HCT116 (cell line): ENCODE measurements around the gene FBXO31. TPM values are rescaled to one million over a fixed set of nuclear protein-coding genes. Genes with fewer than 3 reads are reported as not detected.

ENCODE experiments used
- ATAC-seq: fragments of 200-7000 bp; cut with Tn5 transposase; 2 replicates; pipeline ENCODE4 v1.9.1; 2020; ENCODE audit warnings: mild to moderate bottlenecking, moderate library complexity
- BruUV-seq: library from RNA; stranded (reverse); fragments of 400-500 nt; replicated peaks from 2 replicates; lab custom pipeline; 2021; lab: Mats Ljungman, UMichigan
- CTCF ChIA-PET: fragments of 300-600 bp; sonication (Branson Sonifier 250); formaldehyde crosslinking; loops from one replicate; lab custom pipeline; 2021; ENCODE audit warnings: antibody characterized with exemption; lab: Charles Lee
- POLR2A ChIA-PET: fragments of 300-600, 350-600 bp; sonication (Branson Sonifier 250); formaldehyde crosslinking; loops from one replicate; lab custom pipeline; 2021; ENCODE audit warnings: antibody characterized with exemption; lab: Charles Lee
- RAD21 ChIA-PET, 2 experiments: fragments of 300-600 bp; sonication (Branson Sonifier 250); formaldehyde crosslinking; loops; one replicate each; lab custom pipeline; 2023; ENCODE audit warnings: low total read pairs in 2 of 2; ENCODE audit not compliant: uncharacterized antibody in 2 of 2, unreplicated experiment in 2 of 2, low non-redundant PET in 1 of 2; lab: Charles Lee
- DNase-seq: peaks from one replicate; pipeline ENCODE4 v3.0.0-alpha.2; 2010; ENCODE audit warnings: low read depth, low spot score
- H2AFZ ChIP-seq: fragments of 200-600 bp; shearing (Covaris generic), sonication (generic); 2 replicates; pipeline ENCODE4 v1.6.1; 2017; ENCODE audit warnings: low read depth, mixed run types, mixed read lengths, antibody characterized with exemption, low read length; ENCODE audit not compliant: poor library complexity, severe bottlenecking
- H3K27ac ChIP-seq: 2 replicates; pipeline ENCODE4 v1.5.1; 2012; ENCODE audit warnings: low read depth, low read length
- H3K27me3 ChIP-seq: fragments of 200-600 bp; sonication (generic); 2 replicates; pipeline ENCODE4 v1.6.1; 2016; ENCODE audit warnings: mixed run types, low read length, mixed read lengths; ENCODE audit not compliant: insufficient read depth
- H3K36me3 ChIP-seq, 2 experiments: fragments of 200-500 bp in 1 of 2; fragments of 200-600 bp in 1 of 2; sonication (Bioruptor generic) in 1 of 2; sonication (generic) in 1 of 2; 2 replicates each; pipeline versions ENCODE4 v1.5.1 to v1.6.1; 2014 to 2016; ENCODE audit warnings: low read length in 2 of 2, inconsistent platforms in 1 of 2, mixed read lengths in 1 of 2, mixed run types in 1 of 2; ENCODE audit not compliant: insufficient read depth in 2 of 2, control insufficient read depth in 1 of 2
- H3K4me1 ChIP-seq, 2 experiments: fragments of 200-600 bp in 1 of 2; sonication (generic) in 1 of 2; 2 replicates each; pipeline versions ENCODE4 v1.5.1 to v1.6.1; 2012 to 2017; ENCODE audit warnings: low read length in 2 of 2, inconsistent platforms in 1 of 2, mild to moderate bottlenecking in 1 of 2, mixed read lengths in 1 of 2, mixed run types in 1 of 2, moderate library complexity in 1 of 2; ENCODE audit not compliant: insufficient read depth in 2 of 2, control insufficient read depth in 1 of 2
- H3K4me2 ChIP-seq: fragments of 200-600 bp; sonication (generic); 2 replicates; pipeline ENCODE4 v1.6.1; 2017; ENCODE audit warnings: mixed run types, low read length, mixed read lengths
- H3K4me3 ChIP-seq, 2 experiments: fragments of 200-600 bp in 1 of 2; sonication (generic) in 1 of 2; replicated peaks in 1 of 2; 2 replicates each; pipeline ENCODE4 v1.5.1; 2011 to 2016; ENCODE audit warnings: low read length in 2 of 2, control low read depth in 1 of 2, low read depth in 1 of 2, mild to moderate bottlenecking in 1 of 2, mixed read lengths in 1 of 2, mixed run types in 1 of 2
- H3K79me2 ChIP-seq: fragments of 200-600 bp; sonication (generic); 2 replicates; pipeline ENCODE4 v1.6.1; 2017; ENCODE audit warnings: mild to moderate bottlenecking, mixed run types, low read length, moderate library complexity, mixed read lengths; ENCODE audit not compliant: insufficient read depth
- H3K9ac ChIP-seq: fragments of 200-600 bp; sonication (generic); 2 replicates; pipeline ENCODE4 v1.6.1; 2016; ENCODE audit warnings: low read length, mixed read lengths
- H3K9me2 ChIP-seq: fragments of 200-600 bp; sonication (generic), shearing (Covaris generic); 2 replicates; pipeline ENCODE4 v1.6.1; 2017; ENCODE audit warnings: mixed run types, mild to moderate bottlenecking, moderate library complexity; ENCODE audit not compliant: insufficient read depth
- H3K9me3 ChIP-seq, 2 experiments: fragments of 200-500 bp in 1 of 2; fragments of 200-600 bp in 1 of 2; sonication (Bioruptor generic) in 1 of 2; sonication (generic) in 1 of 2; 2 replicates each; pipeline ENCODE4 v1.6.1; 2014 to 2017; ENCODE audit warnings: low read length in 2 of 2, mixed read lengths in 2 of 2, inconsistent platforms in 1 of 2, low read depth in 1 of 2, mild to moderate bottlenecking in 1 of 2, mixed run types in 1 of 2, moderate library complexity in 1 of 2; ENCODE audit not compliant: control insufficient read depth in 1 of 2, insufficient read depth in 1 of 2
- H4K20me1 ChIP-seq: fragments of 200-600 bp; sonication (generic), shearing (Covaris generic); 2 replicates; pipeline ENCODE4 v1.6.1; 2017; ENCODE audit warnings: mixed run types, mild to moderate bottlenecking, moderate library complexity; ENCODE audit not compliant: insufficient read depth
- ELF1 ChIP-seq: IDR thresholded peaks from 2 replicates; pipeline ENCODE4 v1.6.1; 2012; ENCODE audit warnings: low read depth, borderline replicate concordance
- SRF ChIP-seq: IDR thresholded peaks from 2 replicates; pipeline ENCODE4 v1.6.1; 2012; ENCODE audit warnings: low read depth
- ZFX ChIP-seq: fragments of 450-650 bp; IDR thresholded peaks from 2 replicates; pipeline ENCODE4 v1.6.1; 2017
- intact Hi-C: fragments of 100-400 bp; cut with micrococcal nuclease; formaldehyde crosslinking; loops from 2 replicates; pipeline ENCODE4 v1.10.0; 2022
- total RNA-seq: library from RNA; stranded (reverse); gene quantifications from one replicate; pipeline ENCODE4 v1.2.1, GENCODE V29; 2021; ENCODE audit not compliant: unreplicated experiment

The FBXO31 gene
- total RNA-seq, 1 experiment from 2014 or later = 52.1 TPM

DNA sequence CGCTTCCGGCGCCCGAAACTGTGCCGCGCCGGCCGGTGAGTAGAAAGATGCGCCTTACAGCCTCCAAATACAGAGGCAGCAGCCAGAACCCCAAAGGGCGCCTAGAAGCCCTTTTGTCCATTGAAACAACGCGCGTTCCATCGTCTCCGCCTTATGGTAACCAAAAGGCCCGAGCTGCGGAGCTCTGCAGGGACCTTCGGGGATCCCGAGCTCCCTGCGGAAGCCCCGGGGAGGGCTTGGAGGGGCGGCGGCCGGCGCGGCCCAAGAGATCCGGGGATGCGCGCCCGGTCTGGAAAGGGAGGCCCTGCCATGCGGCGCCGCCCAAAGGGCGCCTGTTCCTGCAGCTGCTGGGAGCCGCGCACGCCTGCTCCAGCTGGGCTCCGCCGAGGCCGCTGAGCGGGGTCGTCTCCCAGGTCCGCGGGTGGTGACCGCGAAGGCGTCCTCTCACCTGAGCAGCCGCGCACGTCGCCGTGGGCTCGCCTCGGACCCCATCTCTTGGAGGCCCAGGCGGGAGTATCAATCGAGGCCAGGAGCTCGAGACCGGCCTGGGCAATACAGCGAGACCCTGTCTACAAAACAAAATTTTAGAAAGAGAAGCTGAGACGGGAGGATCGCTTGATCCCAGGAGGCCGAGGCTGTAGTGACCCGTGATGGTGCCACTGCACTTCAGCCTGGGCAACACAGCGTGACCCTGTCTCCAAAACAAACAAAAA is 742 bp upstream of the FBXO31 start:
- H3K9ac ChIP-seq = peak overlapping the region; percentile 86
- H3K36me3 ChIP-seq = 0 out of 4 replicates have a peak, but pooled peaks cover 0 to 7% of the 10 kb centered on the region in 2 experiments
- RAD21 ChIA-PET = interaction anchor here in 1 of 2 experiments (0.6 to 1.5 kb wide), 3 partner anchors 9 to 252 kb away, joined by 3 to 4 read pairs (median 3); no protein-coding TSS in a partner anchor
- no TSS peak for BruUV-seq
- peak overlapping the region; percentile 87 for H3K4me2 ChIP-seq
- DNase-seq (no peak), ATAC-seq (peak; percentile 33)
- CTCF ChIA-PET = interaction anchor here (1.4 to 1.7 kb wide), 2 partner anchors 10 to 252 kb away, joined by 9 to 24 read pairs; no protein-coding TSS in a partner anchor
- POLR2A ChIA-PET = interaction anchor here (0.9 to 2.6 kb wide), 8 partner anchors 8 to 252 kb away, joined by 3 to 17 read pairs (median 6); partner anchors contain the start of genes C16orf95 and MAP1LC3B
- intact Hi-C loops = loop anchor here (5.0 kb wide), 1 partner anchor 67 kb away; the partner anchor contains the start of gene C16orf95
- H3K4me3 ChIP-seq = peak overlapping the region; percentile 63 to 88
- H3K9me2 ChIP-seq = no peaks in the 10 kb centered on the region
- H3K27me3 ChIP-seq = no peaks in the 10 kb centered on the region
- peak overlapping the region; percentile 75 for H3K27ac ChIP-seq
- no peaks in the 10 kb centered on the region for H3K9me3 ChIP-seq
- H2AFZ ChIP-seq = peak overlapping the region; percentile 74
- peak; percentile 92 for TF ChIP-seq ZFX
- no peak for TF ChIP-seq SRF
- H3K4me1 ChIP-seq = peaks cover 39 to 49% of the 10 kb centered on the region in 2 experiments
- H3K79me2 ChIP-seq = peaks cover 41% of the 10 kb centered on the region
- peaks cover 14% of the 10 kb centered on the region; the same call in 1 of the 2 replicates for H4K20me1 ChIP-seq

DNA sequence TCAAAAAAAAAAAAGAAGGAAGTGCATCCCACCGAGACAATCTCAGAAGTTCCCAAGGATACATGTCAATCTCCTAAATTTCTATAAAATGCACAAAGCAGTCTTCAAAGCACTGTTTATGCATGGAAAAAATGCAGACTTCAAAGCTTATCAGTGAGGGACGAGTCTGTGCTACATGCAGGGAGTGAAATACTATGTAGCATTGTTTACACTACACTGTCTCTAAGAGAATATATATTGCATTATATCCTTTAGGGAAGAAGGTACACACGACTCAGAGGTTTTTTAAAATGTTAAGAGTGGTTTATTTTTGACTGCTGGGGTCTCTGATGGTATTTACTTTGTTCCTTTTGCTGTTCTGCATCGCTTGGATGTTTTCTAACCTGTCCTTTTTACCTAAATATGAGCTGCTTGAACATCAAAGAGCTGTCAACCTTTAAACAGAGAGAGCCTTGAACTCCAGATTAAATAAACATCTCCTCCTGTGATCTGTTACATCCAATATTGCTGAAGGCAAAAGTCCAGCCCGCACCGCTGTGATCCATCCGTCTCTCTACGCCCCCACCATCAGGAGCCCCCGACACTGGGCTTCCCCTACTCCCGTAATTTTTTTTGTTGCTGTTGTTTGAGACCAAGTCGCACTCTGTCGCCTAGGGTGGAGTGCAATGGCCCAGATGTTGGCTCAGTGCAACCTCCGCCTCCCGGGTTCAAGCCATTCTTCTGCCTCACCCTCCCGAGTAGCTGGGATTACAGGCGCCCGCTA is 1.4 kb downstream of the FBXO31 start:
- Histone ChIP-seq H3K9ac (peak overlapping the region; percentile 86), H3K9me2 (no peaks in the 10 kb centered on the region), H3K9me3 (no peaks in the 10 kb centered on the region), H3K27me3 (no peaks in the 10 kb centered on the region), H3K79me2 (peaks cover 60% of the 10 kb centered on the region), H3K4me1 (peaks cover 29 to 30% of the 10 kb centered on the region in 2 experiments), H3K27ac (peak overlapping the region; percentile 75), H3K36me3 (0 out of 4 replicates have a peak, but pooled peaks cover 0 to 7% of the 10 kb centered on the region in 2 experiments), H4K20me1 (peaks cover 17% of the 10 kb centered on the region; the same call in 1 of the 2 replicates), H3K4me3 (peak overlapping the region; percentile 88 to 90)
- intact Hi-C loops = loop anchor here (5.0 kb wide), 1 partner anchor 65 kb away; the partner anchor contains the start of gene C16orf95
- no peak for DNase-seq
- BruUV-seq = TSS peak; percentile 50
- CTCF ChIA-PET = no interaction called here
- TF ChIP-seq ELF1 = no peak
- TF ChIP-seq, all 23 proteins: peak for 0
- Histone ChIP-seq H3K4me2 (peak overlapping the region; percentile 87), H2AFZ (no peak overlapping the region)
- RAD21 ChIA-PET = interaction anchor here in 1 of 2 experiments (0.7 kb wide), 1 partner anchor 12 kb away, joined by 3 read pairs; no protein-coding TSS in a partner anchor
- ATAC-seq = no peak
- POLR2A ChIA-PET = interaction anchor here (2.2 to 2.6 kb wide), 2 partner anchors 12 to 18 kb away, joined by 12 to 17 read pairs; no protein-coding TSS in a partner anchor
